Endothelial cell of umbilical vein (primary cell): ENCODE data around the gene MEN1. TPM values are rescaled to one million over a fixed set of nuclear protein-coding genes. Genes with fewer than 3 reads are reported as not detected.
A peak's percentile ranks its signal among the peaks of the same experiment; 100 is the strongest.

Experiments
- Bru-seq: library from RNA; stranded (reverse); fragments of 400-500 nt; gene quantifications from one replicate; lab custom pipeline; 2021; lab: Mats Ljungman, UMichigan
- BruChase-seq, 2 experiments: library from RNA; stranded (reverse); fragments of 400-500 nt; gene quantifications; one replicate each; lab custom pipeline; 2021; lab: Mats Ljungman, UMichigan
- BruUV-seq: library from RNA; stranded (reverse); fragments of 400-500 nt; replicated peaks from 2 replicates; lab custom pipeline; 2021; lab: Mats Ljungman, UMichigan
- CTCF ChIA-PET: fragments of 300-600, 350-600 bp; sonication (Branson Sonifier 250); formaldehyde crosslinking; loops from one replicate; lab custom pipeline; 2021; ENCODE audit warnings: antibody characterized with exemption, inconsistent platforms; lab: Charles Lee
- POLR2A ChIA-PET: fragments of 300-600, 350-600 bp; sonication (Branson Sonifier 250); formaldehyde crosslinking; loops from one replicate; lab custom pipeline; 2021; ENCODE audit warnings: antibody characterized with exemption, inconsistent platforms; lab: Charles Lee
- DNase-seq: peaks from one replicate; pipeline ENCODE4 v3.0.0-alpha.2; 2011; ENCODE audit warnings: low read depth, low spot score
- FAIRE-seq: peaks from 2 replicates; lab custom pipeline; 2011; peaks lifted over from hg19 to GRCh38; lab: Jason Lieb, UNC
- H2AFZ ChIP-seq: 2 replicates; pipeline ENCODE4 v1.6.0; 2012; ENCODE audit warnings: low read depth, low read length, control low read depth, inconsistent platforms
- H3K27ac ChIP-seq: 2 replicates; pipeline ENCODE4 v1.5.1; 2011; ENCODE audit warnings: low read depth, mild to moderate bottlenecking, control low read depth, low read length, moderate library complexity; ENCODE audit not compliant: insufficient read depth
- H3K27me3 ChIP-seq, 2 experiments: 2 replicates each; pipeline versions ENCODE4 v1.6.0 to v1.6.1; 2011; ENCODE audit warnings: low read length in 2 of 2, mixed read lengths in 1 of 2; ENCODE audit not compliant: control insufficient read depth in 2 of 2, insufficient read depth in 2 of 2
- H3K36me3 ChIP-seq, 2 experiments: 2 replicates in 1 of 2; 3 replicates in 1 of 2; pipeline ENCODE4 v1.5.1; 2011; ENCODE audit warnings: low read length in 2 of 2, mild to moderate bottlenecking in 1 of 2, moderate library complexity in 1 of 2; ENCODE audit not compliant: control insufficient read depth in 2 of 2, insufficient read depth in 2 of 2; ENCODE audit errors: extremely low read depth in 1 of 2
- H3K4me1 ChIP-seq: 3 replicates; pipeline ENCODE4 v1.5.1; 2011; ENCODE audit warnings: mild to moderate bottlenecking, low read length; ENCODE audit not compliant: control insufficient read depth, insufficient read depth; ENCODE audit errors: extremely low read depth
- H3K4me2 ChIP-seq: 2 replicates; pipeline ENCODE4 v1.6.1; 2011; ENCODE audit warnings: low read length, control low read depth, mixed read lengths; ENCODE audit not compliant: insufficient read depth
- H3K4me3 ChIP-seq, 3 experiments: fragments of 200-600 bp in 1 of 3; sonication (generic), shearing (Covaris generic) in 1 of 3; replicated peaks in 1 of 3; 2 replicates each; pipeline ENCODE4 v1.5.1; 2011 to 2016; ENCODE audit warnings: control low read depth in 3 of 3, low read length in 3 of 3, mild to moderate bottlenecking in 2 of 3, inconsistent platforms in 1 of 3, low read depth in 1 of 3, moderate library complexity in 1 of 3; ENCODE audit not compliant: insufficient read depth in 1 of 3
- H3K79me2 ChIP-seq: 2 replicates; pipeline ENCODE4 v1.6.0; 2012; ENCODE audit warnings: low read length, inconsistent platforms; ENCODE audit not compliant: control insufficient read depth, insufficient read depth
- H3K9ac ChIP-seq: replicated peaks from 2 replicates; pipeline ENCODE3; 2011; ENCODE audit warnings: low read length, control low read depth; ENCODE audit not compliant: insufficient read depth; ENCODE audit errors: extremely low read depth
- H3K9me1 ChIP-seq: replicated peaks from 3 replicates; pipeline ENCODE4 v1.6.0; 2011; ENCODE audit warnings: mild to moderate bottlenecking, low read length; ENCODE audit not compliant: control insufficient read depth, insufficient read depth; ENCODE audit errors: extremely low read depth
- H3K9me3 ChIP-seq: replicated peaks from 2 replicates; pipeline ENCODE4 v1.5.1; 2012; ENCODE audit warnings: low read length, inconsistent platforms; ENCODE audit not compliant: control insufficient read depth, insufficient read depth
- H4K20me1 ChIP-seq: replicated peaks from 2 replicates; pipeline ENCODE3; 2011; ENCODE audit warnings: mild to moderate bottlenecking, low read length; ENCODE audit not compliant: control insufficient read depth, insufficient read depth; ENCODE audit errors: extremely low read depth
- CTCF ChIP-seq, 2 donors: IDR thresholded peaks; 1 replicate in 1 of 2; 2 replicates in 1 of 2; pipeline ENCODE4 v1.5.1; 2011; ENCODE audit warnings: low read length in 2 of 2, mild to moderate bottlenecking in 2 of 2, moderate library complexity in 2 of 2, control low read depth in 1 of 2, inconsistent platforms in 1 of 2, low read depth in 1 of 2; ENCODE audit not compliant: insufficient read depth in 1 of 2; ENCODE audit errors: extremely low read depth in 1 of 2
- EZH2 ChIP-seq: IDR thresholded peaks from 2 replicates; pipeline ENCODE4 v1.6.1; 2012; ENCODE audit warnings: borderline replicate concordance, low read depth, mild to moderate bottlenecking, moderate library complexity, low read length, inconsistent platforms; ENCODE audit not compliant: severe bottlenecking
- FOS ChIP-seq: IDR thresholded peaks from 2 replicates; pipeline ENCODE4 v1.6.1; 2011; ENCODE audit warnings: mild to moderate bottlenecking, low read length, moderate library complexity, borderline replicate concordance; ENCODE audit not compliant: insufficient read depth
- GATA2 ChIP-seq: IDR thresholded peaks from 2 replicates; pipeline ENCODE4 v1.7.0; 2011; ENCODE audit warnings: low read depth, mild to moderate bottlenecking, moderate library complexity, mixed read lengths, low read length; ENCODE audit not compliant: insufficient read length, insufficient read depth
- JUN ChIP-seq: IDR thresholded peaks from 2 replicates; pipeline ENCODE4 v1.6.1; 2011; ENCODE audit warnings: borderline replicate concordance, low read depth; ENCODE audit not compliant: insufficient read length, insufficient read depth
- MYC ChIP-seq: IDR thresholded peaks from one replicate; pipeline ENCODE4 v1.6.1; 2011; ENCODE audit warnings: mild to moderate bottlenecking, low read depth, low read length
- POLR2A ChIP-seq: IDR thresholded peaks from 2 replicates; pipeline ENCODE4 v1.6.1; 2012; ENCODE audit warnings: low read depth, mild to moderate bottlenecking, control low read depth, low read length
- POLR2AphosphoS5 ChIP-seq: IDR thresholded peaks from 2 replicates; pipeline ENCODE4 v1.6.1; 2012; ENCODE audit warnings: low read depth, mild to moderate bottlenecking, control low read depth, low read length, moderate library complexity; ENCODE audit not compliant: insufficient read depth
- dilution Hi-C: fragments of 300-500 bp; cut with MboI; formaldehyde crosslinking; loops from one replicate; pipeline ENCODE4 v1.15.0; 2019; ENCODE audit warnings: low sequenced_read_pairs; ENCODE audit not compliant: extremely low pct_ligation_motif_present
- intact Hi-C: fragments of 100-400 bp; cut with micrococcal nuclease; formaldehyde crosslinking; loops from one replicate; pipeline ENCODE4 v1.10.0; 2022
- long read RNA-seq: library from polyadenylated mRNA; stranded (forward); transcript quantifications from one replicate; pipeline ENCODE4 v2.0.0, GENCODE V29; 2021
- polyA minus RNA-seq, 3 experiments: library from RNA; depleted of rRNA, polyadenylated mRNA; stranded (reverse); fragments of >200 nt; gene quantifications; 1 replicate in 1 of 3; 2 replicates in 2 of 3; pipeline ENCODE4 v1.2.3, GENCODE V29; 2011
- polyA plus RNA-seq, 4 experiments: library from polyadenylated mRNA; depleted of rRNA in 3 of 4; stranded (reverse) in 3 of 4; unstranded in 1 of 4; fragments of >200 nt; gene quantifications; 2 replicates each; pipeline versions ENCODE4 v1.2.1 to v1.2.3, GENCODE V29; 2011 to 2012; ENCODE audit warnings: missing spikeins in 1 of 4
- total RNA-seq: library from RNA; stranded (reverse); gene quantifications from 2 replicates; pipeline ENCODE4 v1.2.3, GENCODE V29; 2021
- TF ChIP-seq, protein P1 (sequence below): IDR thresholded peaks from 2 replicates; pipeline ENCODE4 v1.6.1; 2011; ENCODE audit not compliant: insufficient read depth, insufficient read length

The MEN1 gene
- 41.1 and 41.6 TPM in 2 replicates for total RNA-seq
- polyA plus RNA-seq: 43.1 and 48.8 TPM in 2 replicates
- polyA plus RNA-seq (2011; cell fraction: cytosol; rRNA removed): 28.8 and 36.8 TPM in 2 replicates
- polyA plus RNA-seq (2011; cell fraction: nucleus; rRNA removed): 60.0 and 60.6 TPM in 2 replicates
- 36.0 and 40.6 TPM in 2 replicates for polyA plus RNA-seq (2012)
- polyA minus RNA-seq: 25.7 and 26.5 TPM in 2 replicates
- 30.1 TPM for polyA minus RNA-seq (2011; cell fraction: cytosol; rRNA and poly(A)+ RNA removed)
- 12.9 and 19.6 TPM in 2 replicates for polyA minus RNA-seq (2011; cell fraction: nucleus; rRNA and poly(A)+ RNA removed)
- percentile 47 among the genes with signal in this experiment for Bru-seq, nascent RNA
- BruChase-seq, experiment 1, labeled RNA remaining after a 6-hour chase: percentile 83 among the genes with signal in this experiment
- BruChase-seq, experiment 2, labeled RNA remaining after a 2-hour chase: percentile 70 among the genes with signal in this experiment
- long read RNA-seq, transcript MEN1-207 (9 exons, 3,150 nt): minor isoform, 6 of 117 reads
- long read RNA-seq, transcript MEN1-202 (10 exons, 3,148 nt): major isoform, 23 of 117 reads
- long read RNA-seq, partial matches to known transcripts: 7 of 117 reads
- long read RNA-seq, other reads (novel, unspliced or antisense): 73 of 117 reads

DNA sequence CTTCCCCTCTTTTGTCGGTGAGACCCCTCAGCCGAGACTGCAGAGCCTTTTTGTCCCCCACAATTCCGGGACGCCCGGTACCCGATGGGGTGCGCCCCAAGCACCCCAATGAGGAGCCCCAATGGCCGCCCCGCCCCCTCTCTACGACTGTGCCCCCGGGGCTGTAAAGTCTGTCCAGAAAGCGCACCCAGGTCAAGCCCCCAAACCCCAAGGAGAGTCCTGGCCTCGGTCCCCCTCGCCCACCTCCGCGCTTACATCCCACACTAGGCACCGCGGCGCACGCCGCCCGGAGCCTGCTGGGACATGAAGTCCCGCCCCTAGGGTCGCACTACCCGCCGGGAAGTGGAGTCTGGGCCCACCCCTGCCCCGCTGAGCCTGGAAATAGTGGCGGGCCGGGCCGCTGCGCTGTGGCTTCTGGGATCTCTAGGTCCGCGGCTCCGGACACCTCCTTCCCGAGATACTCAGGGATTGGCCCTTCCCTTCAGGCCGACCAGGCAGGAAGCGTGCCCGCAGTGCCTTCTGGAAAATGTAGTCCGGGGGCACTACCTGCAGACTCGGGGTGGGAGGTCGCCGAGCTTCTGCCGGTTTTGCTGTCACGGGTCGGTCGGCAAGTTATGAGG, at the start of gene MEN1:
Gene MEN1 (minus strand): TSS at position 281 of the 620 bp plus-strand sequence. CDS start 442 bp downstream, outside the sequence.
- Histone ChIP-seq H3K4me3 (peak within 1 kb of the TSS; percentile 62 to 84 (median 70)), H3K79me2 (peaks cover 2% of the 10 kb centered on the region), H4K20me1 (no peaks in the 10 kb centered on the region), H3K9ac (peak within 1 kb of the TSS; percentile 46), H3K27me3 (no peaks in the 10 kb centered on the region), H3K4me1 (peaks cover 8% of the 10 kb centered on the region), H3K36me3 (peaks cover 0 to 19% of the 10 kb centered on the region in 2 experiments), H3K27ac (no peak within 1 kb of the TSS), H3K9me3 (no peaks in the 10 kb centered on the region), H3K4me2 (peak within 1 kb of the TSS; percentile 65), H2AFZ (peak within 1 kb of the TSS; percentile 89), H3K9me1 (no peaks in the 10 kb centered on the region)
- BruUV-seq: no TSS peak
- POLR2A ChIA-PET: no interaction called here
- peak; percentile 97 for DNase-seq
- no peak for TF ChIP-seq JUN
- TF ChIP-seq GATA2: no peak
- TF ChIP-seq, protein P1, sequence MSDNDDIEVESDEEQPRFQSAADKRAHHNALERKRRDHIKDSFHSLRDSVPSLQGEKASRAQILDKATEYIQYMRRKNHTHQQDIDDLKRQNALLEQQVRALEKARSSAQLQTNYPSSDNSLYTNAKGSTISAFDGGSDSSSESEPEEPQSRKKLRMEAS: peak; percentile 38
- no peak for TF ChIP-seq FOS
- no peak for TF ChIP-seq CTCF (IDR thresholded peaks at IDR 0.05; ENCODE audit: extremely low read depth in 1 of 2, insufficient read depth in 1 of 2, low read depth in 1 of 2, low read length in 2 of 2)
- TF ChIP-seq MYC: no peak
- peak; percentile 80 for TF ChIP-seq POLR2AphosphoS5
- no peak for TF ChIP-seq EZH2
- TF ChIP-seq POLR2A: peak; percentile 87
- CTCF ChIA-PET: interaction anchor here (1.2 to 1.5 kb wide), 3 partner anchors 23 to 34 kb away, joined by 4 to 6 read pairs (median 6); partner anchors contain the start of gene CDC42BPG
- FAIRE-seq: peak; percentile 100
- intact Hi-C loops (loop anchor here (1.0 to 2.0 kb wide), 3 partner anchors 8 to 66 kb away; no protein-coding TSS in a partner anchor), dilution Hi-C loops (no loop called here)
